DOHH2 (cell line): Measurements from ENCODE around the gene ASGR2.

Source experiments
- H3F3A ChIP-seq: fragments of 200-600 bp; sonication (generic), shearing (Covaris generic); 2 replicates; pipeline ENCODE4 v1.6.0; 2016; ENCODE audit warnings: antibody characterized with exemption, mild to moderate bottlenecking; ENCODE audit not compliant: control insufficient read depth, insufficient read depth
- H3K27ac ChIP-seq: fragments of 200-600 bp; sonication (generic); 2 replicates; pipeline ENCODE4 v1.5.1; 2014; ENCODE audit warnings: low read depth, mild to moderate bottlenecking, low read length, moderate library complexity
- H3K27me3 ChIP-seq: fragments of 200-600 bp; sonication (generic); 2 replicates; pipeline ENCODE4 v1.6.1; 2014; ENCODE audit warnings: mild to moderate bottlenecking, low read length, mixed read lengths; ENCODE audit not compliant: control insufficient read depth
- H3K36me3 ChIP-seq: fragments of 200-600 bp; sonication (generic); 2 replicates; pipeline ENCODE4 v1.6.1; 2014; ENCODE audit warnings: mild to moderate bottlenecking, low read length, moderate library complexity, mixed read lengths; ENCODE audit not compliant: control insufficient read depth
- H3K4me1 ChIP-seq: fragments of 200-600 bp; sonication (generic); 2 replicates; pipeline ENCODE4 v1.6.1; 2014; ENCODE audit warnings: mild to moderate bottlenecking, low read length, mixed read lengths; ENCODE audit not compliant: control insufficient read depth
- H3K4me2 ChIP-seq: fragments of 200-600 bp; sonication (generic); 2 replicates; pipeline ENCODE4 v1.6.0; 2014; ENCODE audit warnings: mild to moderate bottlenecking, low read length, moderate library complexity
- H3K4me3 ChIP-seq: fragments of 200-600 bp; sonication (generic); 2 replicates; pipeline ENCODE4 v1.5.1; 2014; ENCODE audit warnings: mild to moderate bottlenecking, low read length, mixed read lengths
- H3K79me2 ChIP-seq: fragments of 200-600 bp; sonication (generic); 2 replicates; pipeline ENCODE4 v1.6.1; 2014; ENCODE audit warnings: mild to moderate bottlenecking, low read length, mixed read lengths; ENCODE audit not compliant: control insufficient read depth
- H3K9me2 ChIP-seq: fragments of 200-600 bp; sonication (generic); replicated peaks from 2 replicates; pipeline ENCODE4 v1.6.1; 2014; ENCODE audit warnings: mild to moderate bottlenecking, low read length, mixed read lengths; ENCODE audit not compliant: control insufficient read depth
- H3K9me3 ChIP-seq: fragments of 200-600 bp; sonication (generic); 2 replicates; pipeline ENCODE4 v1.6.1; 2014; ENCODE audit warnings: antibody characterized with exemption, low read length, mixed read lengths; ENCODE audit not compliant: control insufficient read depth, insufficient read depth
- H4K20me1 ChIP-seq: fragments of 200-600 bp; sonication (generic); 2 replicates; pipeline ENCODE4 v1.6.0; 2014; ENCODE audit warnings: low read depth, mild to moderate bottlenecking, antibody characterized with exemption, low read length, moderate library complexity; ENCODE audit not compliant: control insufficient read depth, insufficient read depth
- CTCF ChIP-seq: fragments of 200-600 bp; sonication (generic); IDR thresholded peaks from one replicate; pipeline ENCODE4 v1.5.1; 2014; ENCODE audit warnings: antibody characterized with exemption, mild to moderate bottlenecking, low read depth, low read length; ENCODE audit not compliant: poor library complexity, severe bottlenecking
- EZH2phosphoT487 ChIP-seq: fragments of 200-600 bp; sonication (generic); IDR thresholded peaks from 2 replicates; pipeline ENCODE4 v1.6.1; 2017; ENCODE audit warnings: borderline replicate concordance, mild to moderate bottlenecking, antibody characterized with exemption, low read length, moderate library complexity, mixed read lengths

ASGR2 gene

GRCh38 chr17:7147772-7148171, 33.1 kb upstream of the ASGR2 start:
- H3K36me3 ChIP-seq, result no peaks in the 10 kb centered on the region
- no peaks in the 10 kb centered on the region for H3F3A ChIP-seq
- no peaks in the 10 kb centered on the region; the same call in 1 of the 2 replicates for H3K27me3 ChIP-seq
- H3K27ac ChIP-seq, result no peak overlapping the region
- no peak overlapping the region for H3K4me3 ChIP-seq
- H3K9me2 ChIP-seq, result no peaks in the 10 kb centered on the region
- H3K4me2 ChIP-seq, result no peak overlapping the region
- no peaks in the 10 kb centered on the region for H4K20me1 ChIP-seq
- peak; percentile 18 for TF ChIP-seq CTCF
- no peak for TF ChIP-seq EZH2phosphoT487
- H3K9me3 ChIP-seq, result no peaks in the 10 kb centered on the region
- H3K79me2 ChIP-seq, result no peaks in the 10 kb centered on the region
- no peaks in the 10 kb centered on the region for H3K4me1 ChIP-seq

- H3F3A ChIP-seq, result no peaks in the 10 kb centered on the region
- H3K4me1 ChIP-seq, result no peaks in the 10 kb centered on the region
- TF ChIP-seq CTCF (no peak), EZH2phosphoT487 (no peak)
- H3K9me3 ChIP-seq, result no peaks in the 10 kb centered on the region
- H3K4me3 ChIP-seq, result no peak overlapping the region
- H3K4me2 ChIP-seq, result no peak overlapping the region
- H3K27ac ChIP-seq, result no peak overlapping the region
- H4K20me1 ChIP-seq, result no peaks in the 10 kb centered on the region
- H3K79me2 ChIP-seq, result no peaks in the 10 kb centered on the region
- no peaks in the 10 kb centered on the region for H3K9me2 ChIP-seq
- no peaks in the 10 kb centered on the region for H3K27me3 ChIP-seq
- H3K36me3 ChIP-seq, result no peaks in the 10 kb centered on the region
Measured at GRCh38 chr17:7146115-7146514, 31.5 kb upstream of the ASGR2 start.

- Histone ChIP-seq H3K4me2 (no peak overlapping the region), H3K27ac (no peak overlapping the region), H3K9me2 (no peaks in the 10 kb centered on the region), H3K9me3 (no peaks in the 10 kb centered on the region), H3K36me3 (no peaks in the 10 kb centered on the region), H3K4me3 (no peak overlapping the region), H3K27me3 (no peaks in the 10 kb centered on the region), H3F3A (no peaks in the 10 kb centered on the region), H4K20me1 (no peaks in the 10 kb centered on the region), H3K4me1 (no peaks in the 10 kb centered on the region), H3K79me2 (no peaks in the 10 kb centered on the region)
- no peak for TF ChIP-seq CTCF
- TF ChIP-seq EZH2phosphoT487, result no peak
Measured at GRCh38 chr17:7144213-7144612, 29.6 kb upstream of the ASGR2 start.

- Histone ChIP-seq H3K4me1 (no peaks in the 10 kb centered on the region), H3K9me2 (no peaks in the 10 kb centered on the region), H3K9me3 (no peaks in the 10 kb centered on the region), H3K27me3 (0 out of 2 replicates have a peak, but pooled peaks cover 3% of the 10 kb centered on the region), H3K36me3 (no peaks in the 10 kb centered on the region), H3K4me2 (no peak overlapping the region), H4K20me1 (no peaks in the 10 kb centered on the region), H3K27ac (no peak overlapping the region), H3K4me3 (no peak overlapping the region), H3K79me2 (no peaks in the 10 kb centered on the region), H3F3A (no peaks in the 10 kb centered on the region)
- TF ChIP-seq CTCF (no peak), EZH2phosphoT487 (no peak)
Measured at GRCh38 chr17:7141824-7142223, 27.2 kb upstream of the ASGR2 start.
